Endometrium (tissue), 2 donors: ENCODE measurements around the gene SORBS1.

ENCODE experiments used
- FAIRE-seq: peaks from 2 replicates; lab custom pipeline; 2012; peaks lifted over from hg19 to GRCh38; lab: Jason Lieb, UNC
- donor health status: control.
- donor health status: control.

The SORBS1 gene

DNA sequence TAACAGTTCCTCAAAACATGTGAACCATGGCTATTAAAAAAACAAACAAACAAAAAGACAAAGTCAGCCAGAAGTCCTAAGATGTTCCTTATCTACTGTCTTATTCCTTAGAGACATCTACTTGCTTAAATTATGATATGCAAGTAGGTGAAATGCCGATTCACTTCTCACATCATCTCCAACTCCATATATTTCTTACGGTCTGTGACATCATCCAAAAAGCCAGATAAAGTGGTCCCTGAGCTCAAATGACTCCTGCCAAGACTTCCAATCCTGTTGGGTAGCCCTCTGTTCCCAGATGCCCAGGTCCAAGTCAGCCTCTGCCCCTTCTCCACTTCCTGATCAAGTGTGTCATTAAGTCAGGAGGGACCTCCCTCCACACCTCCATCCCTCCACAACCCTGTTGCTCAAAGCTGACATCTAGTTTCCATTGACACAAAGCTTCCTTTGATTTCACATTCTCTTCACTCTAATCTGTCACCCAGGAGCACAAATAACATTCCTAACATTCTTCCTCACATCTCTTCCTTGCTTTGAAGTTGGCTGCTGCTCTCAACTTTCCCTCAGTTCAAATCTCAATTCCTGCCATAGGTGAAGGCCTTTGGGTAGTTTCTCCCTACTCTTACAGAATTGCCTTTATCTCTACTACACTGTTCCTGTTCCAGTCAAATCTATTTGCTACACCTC is 214.3 kb downstream of the SORBS1 start:
- FAIRE-seq, result no peak

DNA sequence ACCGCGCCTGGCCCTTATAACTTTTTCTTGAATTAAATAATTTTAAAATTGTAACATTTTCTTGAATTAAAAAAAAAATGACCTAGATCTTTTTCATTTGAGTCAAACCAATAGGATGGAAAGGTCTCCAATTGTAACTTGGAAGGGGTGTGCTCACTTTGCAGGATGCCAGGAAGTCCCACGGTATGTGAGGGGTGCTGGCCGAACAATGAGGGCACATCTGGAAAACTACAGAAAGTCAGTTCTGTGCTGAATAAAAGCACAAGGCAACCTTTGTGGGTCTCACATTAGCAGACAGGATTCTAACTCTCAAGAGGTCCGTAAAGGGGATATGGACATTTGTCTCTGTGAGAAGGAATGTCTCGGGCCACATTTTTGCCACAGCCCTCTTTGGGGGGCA is 217.6 kb downstream of the SORBS1 start:
- FAIRE-seq, result no peak

DNA sequence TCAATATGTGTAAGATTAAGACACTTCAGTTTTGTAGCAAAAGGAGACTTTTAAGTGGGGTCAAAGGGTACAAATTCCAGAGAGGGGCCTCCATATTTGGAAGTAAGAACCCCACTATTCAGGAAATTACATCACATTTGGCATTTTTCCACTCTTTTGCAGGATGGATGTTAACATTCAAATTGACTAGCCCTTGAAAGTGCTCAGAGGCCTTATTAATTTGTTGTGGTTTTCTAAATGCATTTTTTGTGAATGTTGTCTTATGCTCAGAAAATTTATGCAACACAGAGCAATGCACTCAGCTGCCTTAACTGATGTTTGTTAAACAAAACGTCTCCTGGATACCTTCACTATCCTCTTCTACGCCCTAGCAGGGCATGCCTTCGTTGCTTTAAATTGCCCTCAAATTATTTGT is 219.4 kb downstream of the SORBS1 start:
- peak; percentile 69 for FAIRE-seq

DNA sequence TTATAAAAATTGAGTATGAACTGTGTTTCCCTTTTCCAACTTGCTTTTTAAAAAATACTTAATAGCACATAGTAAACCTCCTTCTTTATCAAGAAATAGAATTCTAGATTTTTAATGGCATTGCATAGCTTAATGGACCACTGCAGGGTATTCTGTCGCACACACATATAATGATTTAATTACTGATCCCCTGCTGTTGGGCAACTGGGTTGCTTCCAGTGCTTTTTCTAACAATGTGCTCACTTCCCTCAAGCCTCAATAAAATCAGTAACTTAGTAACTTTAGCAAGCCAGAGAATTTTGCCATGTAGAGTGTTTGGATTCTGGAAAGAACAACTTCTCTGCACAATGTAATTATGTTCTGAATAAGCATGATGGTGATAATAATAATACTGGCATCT is 221.3 kb downstream of the SORBS1 start:
- FAIRE-seq, result no peak

DNA sequence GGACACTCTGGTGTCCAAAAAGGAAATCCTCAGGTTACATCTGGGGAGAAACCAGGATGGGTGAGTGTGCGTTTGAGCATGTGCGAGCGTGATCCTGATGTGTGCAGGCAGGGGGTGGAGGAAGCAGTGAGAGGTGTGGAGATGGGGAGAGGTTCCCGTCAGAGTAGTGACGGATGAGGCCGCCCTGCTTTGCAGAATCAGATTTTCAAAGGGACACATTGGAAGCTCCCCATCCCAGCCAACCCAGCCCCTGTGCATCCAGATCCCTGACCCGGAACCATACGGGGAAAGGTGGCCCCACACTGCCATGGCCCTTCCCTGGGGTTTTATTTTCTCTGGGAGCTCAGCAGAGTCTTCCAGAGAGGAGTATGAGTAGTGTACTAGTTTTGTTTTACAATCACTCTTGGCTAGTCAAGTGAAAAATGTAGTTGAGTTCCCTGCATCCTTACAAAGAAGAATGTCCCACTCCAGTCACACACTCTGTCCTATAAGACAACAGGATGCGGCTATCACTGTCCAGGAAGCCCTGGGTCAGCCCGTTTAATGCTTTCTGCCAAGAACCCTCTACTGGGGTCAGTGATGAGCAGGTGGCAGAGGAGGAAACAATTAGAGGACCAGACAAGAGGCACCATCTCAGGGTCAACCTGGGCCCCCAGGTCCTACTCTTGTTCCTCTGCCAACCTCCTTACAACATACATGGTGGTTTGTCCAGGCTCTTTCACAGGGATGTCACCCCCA is 223.6 kb downstream of the SORBS1 start:
- no peak for FAIRE-seq

DNA sequence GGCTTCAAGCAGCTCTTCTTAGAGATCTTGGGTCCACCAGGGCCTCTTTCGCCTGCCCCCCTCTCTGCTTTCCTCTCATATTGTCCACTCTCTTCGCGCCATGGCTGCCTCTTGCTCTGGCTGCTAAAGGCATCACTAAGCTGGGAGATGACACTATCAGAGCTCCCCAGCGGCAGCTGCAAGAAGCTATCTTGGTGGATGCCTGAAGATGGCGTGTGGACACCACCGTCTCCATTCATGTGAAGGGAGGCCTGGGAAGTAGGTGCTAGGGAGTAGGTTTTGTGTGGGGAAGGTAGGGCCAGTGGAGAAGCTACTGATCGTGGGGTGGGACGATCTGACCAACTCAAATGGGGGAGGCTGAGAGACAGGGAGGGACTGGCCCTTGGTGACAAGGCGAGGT is 224.5 kb downstream of the SORBS1 start:
- FAIRE-seq, result no peak

GRCh38 chr10:95335933-95336699 is 225.1 kb downstream of the SORBS1 start:
- FAIRE-seq, result no peak

DNA sequence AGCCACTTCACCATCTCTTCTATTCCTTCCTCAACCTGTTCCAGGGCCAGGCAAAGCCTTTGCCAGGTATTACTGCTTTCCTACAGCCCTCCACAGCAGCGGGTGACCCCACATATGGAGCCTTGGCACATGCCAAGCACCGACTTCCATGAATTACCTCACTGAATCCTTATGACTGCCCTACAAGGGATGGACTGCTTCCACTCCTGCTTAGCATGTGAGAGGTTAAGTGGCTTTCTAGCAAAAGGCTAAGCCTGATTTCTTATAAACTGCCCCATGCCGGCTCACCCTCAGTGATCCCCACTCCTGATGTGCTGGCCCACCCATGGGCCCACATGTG is 226.4 kb downstream of the SORBS1 start:
- no peak for FAIRE-seq

DNA sequence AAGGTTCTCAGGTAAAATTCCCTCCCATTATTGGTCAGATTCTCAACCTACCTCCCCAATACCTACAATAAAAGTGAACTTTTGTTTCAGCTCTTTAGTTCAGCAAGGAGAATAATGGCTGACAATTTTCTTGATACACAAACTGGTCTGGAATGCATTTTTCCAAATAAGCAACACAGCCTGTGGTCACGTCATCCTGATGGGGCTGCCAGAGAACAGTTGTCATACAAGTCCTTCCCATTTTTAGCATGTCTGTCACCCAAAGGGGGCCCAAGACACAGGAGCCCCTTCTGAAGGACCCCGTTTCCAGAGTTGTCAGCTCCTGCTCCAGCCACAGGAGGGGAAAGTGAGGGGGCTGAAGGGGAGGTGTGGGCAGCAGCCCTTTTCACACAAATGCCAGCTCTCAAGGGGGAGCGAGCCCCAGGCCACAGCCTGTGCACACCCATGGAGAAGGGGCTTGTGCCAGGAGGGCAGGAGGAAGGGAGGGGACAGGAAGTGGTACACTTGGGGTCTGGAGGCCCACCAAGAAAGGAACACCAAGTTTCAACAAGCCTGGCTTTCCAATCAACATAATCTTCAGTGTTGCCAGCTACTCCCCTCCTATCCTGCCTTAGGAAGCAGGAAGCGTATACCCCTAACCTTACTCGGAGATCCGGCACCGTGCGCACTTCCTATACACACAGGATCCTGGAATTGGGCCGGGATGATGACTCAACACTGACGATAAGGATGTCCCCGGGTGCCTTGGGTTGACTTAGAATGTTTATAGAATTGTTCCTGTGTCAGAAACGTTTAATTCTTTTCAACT is 227.0 kb downstream of the SORBS1 start:
- no peak for FAIRE-seq

DNA sequence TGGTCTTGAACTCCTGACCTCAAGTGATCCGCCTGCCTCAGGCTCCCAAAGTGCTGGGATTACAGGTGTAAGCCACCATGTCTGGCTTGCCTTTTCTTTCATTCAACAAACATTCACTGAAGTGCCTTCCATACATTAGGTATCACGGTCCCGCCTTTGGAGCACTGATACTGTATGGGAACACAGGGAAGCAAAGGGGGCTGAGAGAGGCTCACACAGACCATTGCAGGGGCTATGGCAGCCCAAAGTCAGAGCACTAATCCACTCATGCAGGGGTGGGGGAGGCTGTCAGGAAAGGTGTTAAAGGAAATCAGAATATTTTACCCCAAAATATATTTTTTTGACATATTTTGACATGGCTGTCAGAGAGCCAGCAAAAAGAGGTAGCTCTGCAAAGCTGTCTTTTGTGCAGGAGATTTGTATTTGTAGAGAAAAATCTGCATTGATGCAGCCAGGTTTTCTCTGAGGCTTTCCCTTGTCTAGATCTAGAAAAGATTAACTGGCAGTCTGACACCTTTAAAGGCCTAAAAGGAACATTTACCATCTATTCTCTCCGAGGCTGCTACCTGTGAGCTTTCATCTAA is 228.4 kb downstream of the SORBS1 start:
- no peak for FAIRE-seq

DNA sequence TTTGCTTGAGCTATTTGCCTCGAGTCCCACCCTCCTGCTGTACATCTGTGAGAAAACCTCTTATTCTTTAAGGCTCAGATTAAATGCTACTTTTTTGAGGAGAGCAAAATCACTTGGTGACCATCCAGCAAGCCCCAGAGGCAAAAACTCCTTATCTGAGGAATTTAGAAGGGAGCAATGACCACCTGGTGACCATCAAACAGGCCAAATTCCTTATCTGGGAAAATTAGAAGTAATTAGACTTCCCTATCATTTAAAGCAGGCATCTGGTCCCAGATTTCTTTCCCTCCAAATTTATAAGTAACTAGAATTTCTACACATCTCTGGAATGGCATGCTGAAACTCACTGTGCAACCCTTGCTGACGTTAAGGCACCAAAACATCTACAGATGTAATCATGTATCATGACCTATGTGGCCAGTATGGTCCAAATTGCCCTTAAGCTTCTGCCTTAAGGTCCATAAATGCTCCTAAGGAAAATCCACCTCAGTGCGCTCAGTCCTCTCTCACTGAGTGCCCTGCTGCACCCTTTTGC is 229.5 kb downstream of the SORBS1 start:
- no peak for FAIRE-seq

GRCh38 chr10:95330966-95331453 is 230.2 kb downstream of the SORBS1 start:
- FAIRE-seq, result no peak

DNA sequence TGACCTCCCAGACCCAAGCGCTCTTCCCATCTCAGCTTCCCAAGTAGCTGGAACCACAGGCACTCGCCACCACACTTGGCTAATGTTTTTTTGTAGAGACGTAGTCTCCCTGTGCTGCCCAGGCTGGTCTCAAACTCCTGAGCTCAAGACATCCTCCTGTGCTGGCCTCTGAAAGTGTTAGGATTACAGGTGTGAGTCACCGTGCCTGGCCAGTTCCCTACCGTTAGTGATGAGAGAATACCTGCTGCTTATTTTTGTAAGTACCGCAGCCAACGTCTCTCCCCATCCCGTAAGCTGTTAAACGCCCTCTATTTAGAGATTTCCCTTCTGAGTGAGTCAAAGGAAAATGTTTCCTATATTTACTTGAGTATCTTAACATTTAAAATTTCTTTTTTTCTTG is 231.9 kb downstream of the SORBS1 start:
- no peak for FAIRE-seq

- no peak for FAIRE-seq
These were observed 233.2 kb downstream of the SORBS1 start for GRCh38 chr10:95328013-95328412.

DNA sequence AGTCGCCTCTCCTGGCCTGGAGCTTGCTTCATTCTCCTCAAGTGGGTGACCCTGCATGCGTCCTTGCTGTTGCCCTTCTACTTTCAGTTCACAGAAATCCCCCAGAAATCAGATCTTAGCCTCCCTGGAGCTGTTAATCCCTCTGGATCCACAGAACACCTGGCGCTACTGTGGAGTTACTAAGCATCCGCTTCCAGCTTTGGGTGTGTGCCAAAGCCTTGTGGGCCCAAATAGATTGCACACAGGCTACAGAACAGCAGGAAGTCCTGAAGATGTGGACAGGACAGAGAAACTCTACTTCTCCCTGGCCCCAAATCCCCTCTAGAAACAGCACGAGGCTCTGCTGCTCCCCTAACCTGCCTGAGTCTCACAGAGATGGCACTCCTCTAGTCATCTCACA is 233.8 kb downstream of the SORBS1 start:
- FAIRE-seq, result no peak

- no peak for FAIRE-seq
These were observed 234.8 kb downstream of the SORBS1 start for GRCh38 chr10:95326396-95326795.

DNA sequence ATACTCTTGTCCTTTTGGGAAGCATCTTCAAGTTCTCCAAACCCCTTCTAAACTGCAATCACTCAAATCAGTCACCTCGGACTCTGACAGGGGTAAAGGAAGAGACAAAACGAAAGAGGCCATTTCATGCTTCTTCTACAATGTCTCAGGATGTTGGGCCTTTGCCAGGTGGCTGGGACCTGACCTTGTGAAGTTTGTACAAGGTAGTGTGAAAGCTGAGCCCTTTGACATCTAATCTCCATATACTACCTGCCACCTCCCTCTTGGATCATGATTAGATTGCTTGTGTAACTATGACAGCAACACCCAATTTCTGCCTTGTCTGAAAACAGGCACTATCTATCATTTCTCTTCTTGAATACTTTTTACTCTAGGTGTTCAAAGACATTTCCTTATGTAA is 235.3 kb downstream of the SORBS1 start:
- no peak for FAIRE-seq

DNA sequence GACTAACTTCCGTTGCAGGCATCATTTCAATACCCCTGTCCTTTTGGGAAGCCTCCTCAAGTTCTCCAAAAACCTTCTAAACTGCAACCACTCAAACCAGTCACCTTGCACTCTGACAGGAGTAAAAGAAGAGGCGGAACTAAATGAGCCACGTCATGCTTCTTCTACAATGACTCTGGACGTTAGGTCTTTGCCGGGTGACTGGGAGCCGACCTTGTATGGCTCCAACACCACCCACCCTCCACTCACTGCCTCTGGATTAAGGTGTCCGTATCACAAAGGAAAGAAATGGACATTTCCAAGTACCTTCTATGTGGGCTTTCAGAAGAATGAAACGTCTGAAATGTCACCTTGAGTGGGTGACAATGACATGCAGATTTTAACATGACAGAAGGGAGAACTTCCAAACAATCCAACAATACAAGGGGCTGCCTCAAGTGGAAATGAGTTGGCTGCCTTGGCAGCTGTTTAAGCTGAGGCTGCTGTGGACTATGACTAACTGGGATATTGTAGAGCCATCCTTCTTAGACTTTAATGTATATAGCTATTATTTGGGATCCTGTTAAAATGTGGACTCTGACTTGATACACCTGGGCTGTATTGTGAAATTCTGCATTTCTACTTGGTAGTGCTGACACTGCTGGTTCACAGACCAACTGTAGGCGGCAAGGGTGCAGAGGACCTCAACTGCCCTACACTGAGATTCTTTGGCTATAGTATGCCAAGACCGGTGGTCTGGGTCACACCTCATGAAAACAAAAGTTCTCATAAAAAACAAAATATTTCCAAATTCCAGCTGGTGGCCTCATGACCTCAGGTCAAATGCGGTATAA is 236.5 kb downstream of the SORBS1 start:
- no peak for FAIRE-seq

GRCh38 chr10:95321554-95322301 is 239.4 kb downstream of the SORBS1 start:
- FAIRE-seq, result no peak

GRCh38 chr10:95319239-95319638 is 241.9 kb downstream of the SORBS1 start:
- no peak for FAIRE-seq
